ENCODE results near the gene CNOT8. TPM values are rescaled to one million over a fixed set of nuclear protein-coding genes. Genes with fewer than 3 reads are reported as not detected.

Gene CNOT8
- total and polyA plus RNA-seq, 9 of the 15 experiments (the other 6 are each of a cell fraction or from before 2014, with no cell fraction given) = 15.2 to 68.9 (median 52.1) TPM

DNA sequence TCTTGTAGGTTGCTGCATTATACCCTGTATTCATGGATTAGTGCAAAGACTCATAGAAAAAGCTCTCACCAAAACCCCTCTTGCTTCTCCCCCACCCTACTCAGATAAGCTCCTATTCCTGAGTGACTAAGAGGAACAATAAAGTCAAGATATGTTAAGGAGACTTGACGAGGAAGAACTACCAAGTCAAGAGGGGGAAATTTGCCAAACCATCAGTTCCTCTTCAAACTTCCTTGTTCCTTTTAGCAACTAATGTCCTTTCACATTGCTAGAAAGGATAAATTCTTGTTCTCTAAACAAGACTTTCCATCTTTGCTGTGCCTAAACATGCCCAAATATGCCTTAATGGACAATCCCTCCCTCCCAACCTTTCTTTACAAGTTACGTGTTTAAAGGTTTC is 27.0 kb downstream of the CNOT8 start (continued):
- no peak for TF ChIP-seq POLR2G (IDR thresholded peaks at IDR 0.05; ENCODE audit: low read depth, low read length)
- TF ChIP-seq, protein P1, sequence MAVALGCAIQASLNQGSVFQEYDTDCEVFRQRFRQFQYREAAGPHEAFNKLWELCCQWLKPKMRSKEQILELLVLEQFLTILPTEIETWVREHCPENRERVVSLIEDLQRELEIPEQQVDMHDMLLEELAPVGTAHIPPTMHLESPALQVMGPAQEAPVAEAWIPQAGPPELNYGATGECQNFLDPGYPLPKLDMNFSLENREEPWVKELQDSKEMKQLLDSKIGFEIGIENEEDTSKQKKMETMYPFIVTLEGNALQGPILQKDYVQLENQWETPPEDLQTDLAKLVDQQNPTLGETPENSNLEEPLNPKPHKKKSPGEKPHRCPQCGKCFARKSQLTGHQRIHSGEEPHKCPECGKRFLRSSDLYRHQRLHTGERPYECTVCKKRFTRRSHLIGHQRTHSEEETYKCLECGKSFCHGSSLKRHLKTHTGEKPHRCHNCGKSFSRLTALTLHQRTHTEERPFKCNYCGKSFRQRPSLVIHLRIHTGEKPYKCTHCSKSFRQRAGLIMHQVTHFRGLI (CRISPR knock-in tag; IDR thresholded peaks at IDR 0.05) = no peak
- TF ChIP-seq, protein P2, sequence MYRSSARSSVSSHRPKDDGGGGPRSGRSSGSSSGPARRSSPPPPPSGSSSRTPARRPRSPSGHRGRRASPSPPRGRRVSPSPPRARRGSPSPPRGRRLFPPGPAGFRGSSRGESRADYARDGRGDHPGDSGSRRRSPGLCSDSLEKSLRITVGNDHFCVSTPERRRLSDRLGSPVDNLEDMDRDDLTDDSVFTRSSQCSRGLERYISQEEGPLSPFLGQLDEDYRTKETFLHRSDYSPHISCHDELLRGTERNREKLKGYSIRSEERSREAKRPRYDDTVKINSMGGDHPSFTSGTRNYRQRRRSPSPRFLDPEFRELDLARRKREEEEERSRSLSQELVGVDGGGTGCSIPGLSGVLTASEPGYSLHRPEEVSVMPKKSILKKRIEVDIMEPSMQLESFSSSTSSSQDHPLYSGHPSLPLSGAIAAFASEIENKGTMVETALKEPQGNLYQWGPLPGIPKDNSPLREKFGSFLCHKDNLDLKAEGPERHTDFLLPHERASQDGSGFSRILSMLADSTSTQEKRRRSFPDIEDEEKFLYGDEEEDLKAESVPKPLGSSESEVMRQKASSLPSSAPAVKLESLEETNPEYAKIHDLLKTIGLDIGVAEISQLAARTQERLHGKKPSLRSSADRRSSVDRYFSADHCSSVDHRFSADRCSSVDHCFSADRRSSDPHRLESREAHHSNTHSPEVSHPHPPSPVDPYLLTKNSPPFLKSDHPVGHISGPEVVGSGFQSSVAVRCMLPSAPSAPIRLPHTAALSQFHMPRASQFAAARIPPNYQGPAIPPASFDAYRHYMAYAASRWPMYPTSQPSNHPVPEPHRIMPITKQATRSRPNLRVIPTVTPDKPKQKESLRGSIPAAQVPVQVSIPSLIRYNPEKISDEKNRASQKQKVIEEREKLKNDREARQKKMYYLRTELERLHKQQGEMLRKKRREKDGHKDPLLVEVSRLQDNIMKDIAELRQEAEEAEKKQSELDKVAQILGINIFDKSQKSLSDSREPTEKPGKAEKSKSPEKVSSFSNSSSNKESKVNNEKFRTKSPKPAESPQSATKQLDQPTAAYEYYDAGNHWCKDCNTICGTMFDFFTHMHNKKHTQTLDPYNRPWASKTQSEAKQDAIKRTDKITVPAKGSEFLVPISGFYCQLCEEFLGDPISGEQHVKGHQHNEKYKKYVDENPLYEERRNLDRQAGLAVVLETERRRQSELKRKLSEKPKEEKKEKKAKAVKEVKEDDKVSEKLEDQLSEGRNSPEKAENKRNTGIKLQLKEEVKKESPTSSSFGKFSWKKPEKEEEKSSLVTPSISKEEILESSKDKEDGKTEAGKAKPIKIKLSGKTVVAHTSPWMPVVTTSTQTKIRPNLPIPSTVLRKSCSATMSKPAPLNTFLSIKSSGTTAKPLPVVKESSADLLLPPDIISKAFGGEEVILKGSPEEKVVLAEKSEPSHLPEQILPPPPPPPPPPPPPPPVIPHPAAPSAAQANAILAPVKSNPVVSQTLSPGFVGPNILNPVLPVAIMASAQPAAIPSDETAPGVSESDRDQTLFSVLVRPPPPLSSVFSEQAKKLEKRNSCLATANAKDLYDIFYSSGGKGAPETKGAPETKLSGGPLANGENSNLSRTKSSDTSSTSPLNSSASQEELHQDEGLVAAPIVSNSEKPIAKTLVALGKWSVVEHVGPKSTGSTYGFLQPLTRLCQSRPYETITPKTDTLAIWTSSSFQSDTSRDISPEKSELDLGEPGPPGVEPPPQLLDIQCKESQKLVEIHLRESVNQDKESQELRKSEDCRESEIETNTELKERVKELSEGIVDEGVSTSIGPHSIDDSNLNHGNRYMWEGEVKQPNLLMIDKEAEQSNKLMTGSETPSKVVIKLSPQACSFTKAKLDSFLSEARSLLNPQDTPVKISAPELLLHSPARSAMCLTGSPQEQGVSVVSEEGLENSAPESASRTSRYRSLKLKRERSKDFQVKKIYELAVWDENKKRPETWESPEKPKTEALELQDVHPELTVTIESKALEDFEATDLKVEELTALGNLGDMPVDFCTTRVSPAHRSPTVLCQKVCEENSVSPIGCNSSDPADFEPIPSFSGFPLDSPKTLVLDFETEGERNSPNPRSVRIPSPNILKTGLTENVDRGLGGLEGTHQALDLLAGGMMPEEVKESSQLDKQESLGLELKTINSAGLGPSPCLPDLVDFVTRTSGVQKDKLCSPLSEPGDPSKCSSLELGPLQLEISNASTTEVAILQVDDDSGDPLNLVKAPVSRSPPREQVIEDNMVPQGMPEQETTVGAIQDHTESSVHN (IDR thresholded peaks at IDR 0.05; ENCODE audit: borderline replicate concordance in 1 of 2, low read depth in 1 of 2) = no peak
- TF ChIP-seq PTTG1 (tag; IDR thresholded peaks at IDR 0.05; ENCODE audit: low read depth) = no peak
- TF ChIP-seq ZNF3 (CRISPR knock-in tag; IDR thresholded peaks at IDR 0.05) = no peak
